H4 (cell line): Measurements from ENCODE around the gene SETMAR. TPM values are rescaled to one million over a fixed set of nuclear protein-coding genes. Genes with fewer than 3 reads are reported as not detected.
"Not testable (repeated sequence)": the region's sequence is repeated elsewhere in the genome, so short reads cannot be mapped to it uniquely, and the experiment has no call there.

Source experiments
- DNase-seq: peaks from one replicate; pipeline ENCODE4 v3.0.0-alpha.2; 2015; ENCODE audit warnings: low spot score
- total RNA-seq: library from RNA; depleted of rRNA; stranded (reverse); fragments of >200 nt; shearing (Covaris generic); gene quantifications from 2 replicates; pipeline ENCODE4 v1.2.3, GENCODE V29; 2014

The SETMAR gene
- total RNA-seq, 1 experiment from 2014 or later: 51.6 TPM

DNA sequence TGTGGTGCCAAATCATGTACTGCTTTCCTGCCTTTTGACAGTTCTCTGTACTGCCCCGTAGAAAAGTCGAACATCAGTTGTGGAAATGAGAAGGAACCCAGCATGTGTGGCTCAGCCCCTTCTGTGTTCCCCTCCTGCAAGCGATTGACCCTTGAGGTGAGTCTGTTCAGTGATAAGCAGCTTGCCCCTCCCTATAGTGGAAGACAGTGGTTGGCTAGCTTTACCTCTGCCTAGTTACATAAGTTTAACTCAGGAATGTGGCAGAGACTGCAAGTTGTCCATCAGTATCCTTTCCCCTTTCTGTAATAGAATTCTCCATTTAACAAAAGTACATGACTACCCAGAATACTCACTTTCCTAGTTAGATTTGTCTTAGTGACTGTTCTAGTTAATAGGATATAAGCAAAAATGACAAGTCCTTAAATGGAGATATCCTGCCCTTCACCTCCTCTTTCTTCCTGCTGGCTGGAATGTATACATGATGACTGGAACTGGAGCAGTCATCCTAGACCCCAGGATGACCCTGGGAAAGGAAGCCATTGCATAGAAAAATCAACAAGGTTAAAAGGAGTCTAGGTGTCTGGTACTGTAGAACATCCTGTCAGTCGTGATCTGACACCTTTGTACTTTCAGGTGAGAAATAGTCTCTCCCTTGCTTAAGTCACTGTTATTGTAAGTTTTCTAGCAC is 10.6 kb downstream of the SETMAR start:
- DNase-seq: no peak

DNA sequence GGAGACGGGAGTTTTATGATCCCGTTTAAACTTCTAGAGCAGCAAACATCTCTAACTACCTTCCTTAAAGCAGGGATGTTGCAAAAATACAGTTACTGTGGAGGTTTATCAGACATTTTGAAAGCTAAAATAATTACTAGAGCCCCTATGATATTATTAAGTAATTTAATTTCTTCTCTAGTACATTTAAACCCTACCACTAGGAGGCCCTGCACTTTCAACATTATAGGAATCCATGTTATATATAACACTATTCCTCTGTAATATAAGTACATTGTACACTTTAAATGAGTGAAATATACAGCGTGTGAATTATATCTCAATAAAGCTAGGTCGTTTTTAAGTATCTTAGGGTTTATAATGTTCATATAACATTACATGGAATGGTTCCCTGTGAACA is 11.5 kb downstream of the SETMAR start:
- no peak for DNase-seq

DNA sequence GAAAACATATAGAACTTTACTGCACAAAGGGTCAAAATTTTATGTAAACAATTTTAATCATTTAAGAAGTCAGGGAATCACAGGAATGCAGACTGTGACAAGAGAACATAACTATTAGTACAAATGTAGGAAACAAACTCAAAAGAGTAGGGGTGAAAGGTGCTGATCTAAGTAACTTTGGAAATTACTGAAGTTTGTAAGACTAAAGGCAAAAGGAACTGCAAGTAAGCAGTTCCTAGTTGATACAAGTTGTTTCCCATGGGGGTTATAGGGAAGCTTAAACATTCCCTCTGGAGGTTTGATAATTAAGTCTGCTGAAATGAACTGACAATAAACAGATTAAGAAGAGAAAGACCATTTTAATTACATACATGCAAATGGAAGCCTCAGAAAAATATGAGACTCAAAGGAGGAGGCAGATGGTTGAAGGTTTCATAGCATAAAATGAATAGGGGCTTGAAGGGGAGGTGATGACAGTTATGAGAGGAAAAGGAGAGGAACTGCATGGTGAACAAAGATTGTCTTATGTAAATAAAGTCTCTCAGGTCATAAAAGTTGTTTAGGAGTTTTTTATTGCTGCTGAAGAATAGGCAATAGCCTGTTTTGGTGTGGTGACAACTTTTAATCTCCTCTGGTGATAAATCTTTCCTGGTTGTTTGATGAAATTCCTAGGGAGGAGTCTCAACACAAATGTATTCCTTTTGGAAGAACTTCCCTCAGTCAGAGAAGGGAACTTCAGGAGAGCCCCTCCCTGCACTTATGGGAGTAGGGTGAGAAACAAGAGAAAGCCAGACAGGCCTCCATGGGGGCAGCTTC is 17.1 kb downstream of the SETMAR start:
- DNase-seq: no peak

DNA sequence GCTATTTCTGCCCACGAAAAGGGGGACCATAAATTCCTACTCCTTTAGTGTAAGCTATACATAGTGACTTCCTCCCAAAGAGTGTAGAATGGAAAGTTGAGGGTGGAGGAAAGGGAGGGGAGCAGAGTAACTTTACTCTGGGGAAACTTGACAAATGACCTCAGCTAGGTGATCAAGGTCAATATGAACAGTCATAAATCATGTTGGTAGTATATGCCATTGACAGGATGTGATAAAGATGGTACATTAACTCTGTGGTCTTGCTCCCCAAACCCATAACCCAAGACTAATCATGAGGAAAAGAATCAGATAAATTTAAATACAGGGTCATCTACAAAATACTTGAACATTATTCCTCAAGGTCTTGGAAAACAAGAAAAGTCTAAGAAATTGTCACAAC is 18.6 kb downstream of the SETMAR start:
- DNase-seq: no peak

DNA sequence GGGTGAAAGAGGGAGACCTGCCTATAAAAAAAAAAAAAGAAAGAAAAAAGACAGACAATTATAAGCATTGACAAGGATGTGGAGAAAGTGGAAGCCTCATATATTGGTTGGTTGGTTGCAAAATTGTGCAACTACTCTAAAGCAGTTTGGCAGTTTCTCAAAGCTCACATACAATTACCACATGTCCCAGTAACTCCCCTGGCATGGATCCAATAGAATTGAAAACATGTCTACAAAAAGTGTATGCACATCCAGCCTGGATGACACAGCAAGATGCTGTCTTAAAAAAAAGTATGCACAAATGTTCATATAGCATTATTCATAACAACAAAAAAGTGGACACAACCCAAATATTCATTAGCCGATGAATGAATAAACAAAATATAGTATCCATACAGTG is 19.5 kb downstream of the SETMAR start:
- DNase-seq: peak; percentile 71

DNA sequence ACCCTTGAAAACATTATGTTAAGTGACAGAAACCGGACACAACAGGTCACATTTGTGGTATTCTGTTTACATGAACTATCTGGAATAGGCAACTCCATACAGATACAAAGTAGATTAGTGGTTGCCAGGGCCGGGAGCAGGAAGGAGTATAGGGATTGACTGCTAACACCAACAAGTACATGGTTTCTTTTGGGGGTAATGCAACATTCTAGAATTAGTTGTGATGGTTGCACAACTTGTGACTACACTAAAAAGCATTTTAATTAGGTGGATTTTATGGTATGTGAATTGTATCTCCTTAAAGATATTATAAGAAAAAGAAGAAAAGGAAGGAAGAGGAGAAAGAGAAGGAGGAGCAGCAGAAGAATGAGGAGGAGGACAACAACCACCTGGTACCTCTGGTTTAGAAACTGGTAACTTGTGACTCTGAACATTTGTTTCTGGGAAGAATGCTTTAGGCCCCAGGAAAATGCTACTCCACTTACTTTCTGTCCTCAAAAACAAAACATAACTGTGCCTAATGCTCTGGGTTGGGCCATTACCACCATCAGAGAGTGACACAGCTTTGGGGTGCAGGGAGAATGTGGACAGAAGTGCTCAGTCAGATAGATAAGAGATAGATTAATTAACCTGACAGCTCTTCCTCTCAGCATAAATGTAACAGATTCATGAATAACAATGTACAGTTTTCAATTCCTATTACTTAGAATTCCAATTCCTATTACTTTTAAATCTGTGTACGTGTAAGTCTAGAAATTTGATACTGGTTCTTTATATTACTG is 20.3 kb downstream of the SETMAR start:
- DNase-seq: no peak

DNA sequence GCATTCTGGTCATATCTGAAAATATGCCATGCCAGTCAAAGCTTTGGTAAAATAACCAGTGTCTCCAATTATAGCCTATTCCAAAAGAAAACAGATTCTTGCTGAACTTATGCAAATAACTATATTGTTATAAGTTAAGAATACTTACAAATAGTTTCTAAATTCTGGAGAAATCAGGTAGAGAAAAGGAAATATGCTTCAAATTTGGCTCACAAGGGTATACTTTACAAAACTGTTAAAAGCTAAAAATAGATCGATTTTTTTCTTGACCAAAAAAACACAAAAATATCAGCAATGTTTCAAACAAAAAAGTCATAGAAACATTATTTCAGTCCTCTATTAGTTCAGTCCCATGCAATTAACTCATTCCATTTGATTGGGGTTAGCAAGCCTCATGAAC is 23.7 kb downstream of the SETMAR start:
- no peak for DNase-seq

DNA sequence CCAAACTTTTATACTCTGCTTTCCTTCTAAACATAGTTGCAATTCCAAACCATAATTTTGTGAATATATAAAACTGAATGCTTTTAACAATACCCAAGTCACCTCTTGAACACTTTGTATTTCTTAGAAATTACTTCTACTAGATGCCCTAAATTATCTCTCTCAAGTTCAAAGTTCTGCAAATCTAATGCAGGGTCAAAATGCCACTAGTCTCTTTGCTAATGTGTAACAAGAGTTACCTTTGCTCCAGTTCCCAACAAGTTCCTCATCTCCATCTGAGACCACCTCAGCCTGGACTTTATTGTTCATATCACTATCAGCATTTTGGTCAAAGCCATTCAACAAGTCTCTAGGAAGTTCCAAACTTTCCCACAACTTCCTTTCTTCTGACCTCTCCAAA is 26.6 kb downstream of the SETMAR start:
- not testable (repeated sequence) for DNase-seq

DNA sequence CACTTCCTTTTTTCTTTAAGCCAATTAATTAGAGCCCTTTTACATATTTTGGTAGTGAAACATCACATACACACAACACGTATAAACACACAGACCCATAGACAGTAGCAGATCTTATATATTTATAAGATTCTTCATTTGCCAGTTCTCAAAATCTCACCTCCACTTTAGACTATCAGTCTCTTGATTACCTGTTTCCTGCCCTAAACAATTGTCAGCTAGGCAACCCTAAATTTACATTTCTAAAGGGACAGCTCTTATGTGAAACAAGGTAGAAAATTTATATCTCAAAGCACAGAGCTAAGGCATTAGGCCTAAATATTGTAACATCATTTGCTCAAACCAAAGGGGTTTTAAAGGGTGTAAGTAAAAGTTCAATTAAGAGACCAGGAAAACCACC is 28.9 kb downstream of the SETMAR start:
- DNase-seq: no peak

DNA sequence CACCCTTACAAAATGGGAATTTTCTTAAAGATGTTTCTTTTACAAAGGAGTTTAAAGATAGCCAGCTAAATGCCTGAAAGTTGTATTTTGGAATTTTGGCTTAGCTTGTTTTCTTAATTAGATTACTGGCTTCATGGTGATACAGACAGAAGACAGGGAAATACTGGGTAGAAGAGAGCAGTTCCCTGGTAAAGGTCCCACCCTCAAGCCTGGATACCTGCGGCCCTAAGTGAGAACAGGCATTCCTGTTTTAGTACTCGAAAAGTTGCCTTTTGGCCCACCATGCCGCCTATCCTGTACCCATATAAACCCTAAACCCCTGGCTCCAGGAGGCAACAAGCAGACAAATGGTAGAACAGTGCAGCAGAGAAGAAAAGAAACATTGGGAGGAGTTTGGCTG is 29.4 kb downstream of the SETMAR start:
- DNase-seq: no peak

DNA sequence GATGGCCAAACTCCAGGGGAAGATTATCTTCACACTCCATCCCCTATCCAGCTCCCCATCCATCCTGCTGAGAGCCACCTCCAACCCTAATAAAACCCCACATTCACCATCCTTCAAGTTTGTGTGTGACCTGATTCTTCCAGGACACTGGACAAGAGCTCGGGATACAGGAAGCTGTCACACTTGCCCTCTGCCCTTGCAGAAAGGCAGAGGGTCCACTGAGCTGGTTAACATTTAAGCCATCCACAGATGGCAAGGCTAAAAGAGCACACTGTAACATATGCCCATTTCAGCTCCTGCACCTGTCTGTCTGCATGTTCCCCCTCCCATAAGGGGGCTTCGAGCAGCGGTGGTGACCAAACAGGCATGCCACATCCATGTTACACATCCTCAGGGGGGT is 29.8 kb downstream of the SETMAR start:
- DNase-seq: no peak

DNA sequence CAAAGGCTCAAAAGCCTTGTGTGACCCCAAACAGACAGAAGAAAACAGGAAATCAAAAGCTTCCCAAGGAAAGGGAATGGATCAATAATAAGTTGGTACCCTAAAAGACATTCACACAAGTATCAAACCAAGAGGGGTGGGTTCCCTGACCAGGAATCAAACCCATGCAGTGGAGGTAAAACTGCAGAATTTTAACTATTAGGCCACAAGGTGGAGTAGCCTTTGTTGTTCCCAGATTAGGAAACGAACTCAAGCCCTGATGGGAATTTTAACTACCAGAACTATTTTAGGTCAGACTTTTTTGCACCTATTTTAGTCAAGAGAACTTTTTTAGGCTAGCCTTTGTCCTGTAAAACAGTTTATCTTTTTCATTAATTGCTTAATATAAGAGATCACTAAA is 31.4 kb downstream of the SETMAR start:
- no peak for DNase-seq

DNA sequence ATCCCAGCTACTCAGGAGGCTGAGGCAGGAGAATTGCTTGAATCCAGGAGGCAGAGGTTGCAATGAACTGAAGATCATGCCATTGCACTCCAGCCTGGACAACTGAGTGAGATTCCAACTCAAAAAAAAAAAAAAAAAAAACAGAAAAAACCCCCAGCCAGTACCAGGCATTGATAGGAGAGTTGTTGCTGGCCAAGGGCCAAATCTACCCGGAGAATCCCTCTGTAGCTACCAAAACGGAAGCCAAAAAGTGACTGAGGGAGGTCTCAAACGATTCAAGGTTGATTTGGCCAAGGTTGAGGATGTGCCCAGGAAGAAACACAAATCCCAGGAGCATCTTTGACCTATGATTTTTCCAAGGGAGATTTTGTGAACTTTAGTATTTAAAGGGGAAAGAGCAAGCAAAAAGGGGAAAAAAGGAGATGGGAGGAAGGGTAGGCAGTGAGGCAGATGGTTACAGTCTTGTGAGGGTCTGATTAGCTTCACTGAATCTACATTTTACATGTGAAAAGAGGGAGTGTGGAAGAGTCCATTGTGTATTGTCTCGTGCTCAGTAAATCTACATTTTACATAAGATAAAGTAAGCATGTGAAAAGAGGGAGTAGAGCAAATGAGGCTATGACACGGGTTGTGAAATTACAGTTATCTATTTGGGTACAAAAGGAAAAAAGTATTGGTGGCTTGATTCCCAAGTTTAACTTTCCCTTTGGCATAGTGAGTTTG is 32.8 kb downstream of the SETMAR start:
- no peak for DNase-seq

DNA sequence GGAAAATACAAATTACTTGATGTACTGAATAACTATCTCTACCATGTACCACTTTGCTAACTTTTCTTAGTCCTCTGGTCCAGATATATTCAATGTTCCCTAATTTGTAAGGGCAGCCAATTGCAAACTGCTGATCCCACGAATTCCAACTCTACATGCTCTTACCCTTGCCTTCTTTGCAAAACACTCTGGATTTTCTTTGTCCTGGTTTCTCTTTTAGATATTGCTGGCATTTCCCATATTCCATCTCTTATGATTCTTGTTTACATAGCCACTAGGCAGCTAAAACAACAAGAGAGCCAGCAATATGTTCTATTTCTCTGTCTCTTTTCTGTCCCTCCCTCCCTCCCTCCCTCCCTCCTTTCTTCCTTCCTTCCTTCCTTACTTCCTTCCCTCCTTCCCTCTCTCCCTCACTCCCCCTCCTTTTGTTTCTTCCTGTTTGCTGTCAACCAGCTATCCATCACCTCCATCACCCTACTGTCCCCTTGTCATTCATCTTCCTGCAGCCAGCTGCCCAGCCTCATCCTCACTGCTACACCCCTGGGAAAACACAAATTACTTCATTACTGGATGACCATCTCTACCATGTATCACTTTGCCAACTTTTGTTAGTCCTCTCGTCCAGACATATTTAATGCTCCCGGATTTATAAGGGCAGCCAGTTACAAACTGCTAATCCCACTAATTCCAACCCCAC is 33.8 kb downstream of the SETMAR start:
- no peak for DNase-seq

DNA sequence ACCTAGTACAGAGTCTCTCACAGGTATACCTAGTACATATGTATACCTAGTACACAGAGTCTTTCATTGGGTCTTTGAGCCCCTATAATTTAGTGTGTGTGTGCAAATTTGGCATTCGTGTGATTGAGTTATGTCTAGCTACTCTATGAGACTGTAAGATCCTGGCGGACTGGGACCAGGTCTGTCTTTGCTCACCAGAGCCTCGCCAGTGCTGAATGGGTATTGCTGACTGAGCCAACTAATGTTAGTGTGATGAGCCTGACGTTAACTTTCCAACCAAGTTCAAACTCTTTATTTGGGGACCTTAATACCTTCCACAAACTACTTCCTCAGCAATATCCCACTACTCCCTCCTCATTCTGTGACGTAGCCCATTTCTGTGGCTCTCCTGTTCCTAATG is 35.6 kb downstream of the SETMAR start:
- DNase-seq: no peak

DNA sequence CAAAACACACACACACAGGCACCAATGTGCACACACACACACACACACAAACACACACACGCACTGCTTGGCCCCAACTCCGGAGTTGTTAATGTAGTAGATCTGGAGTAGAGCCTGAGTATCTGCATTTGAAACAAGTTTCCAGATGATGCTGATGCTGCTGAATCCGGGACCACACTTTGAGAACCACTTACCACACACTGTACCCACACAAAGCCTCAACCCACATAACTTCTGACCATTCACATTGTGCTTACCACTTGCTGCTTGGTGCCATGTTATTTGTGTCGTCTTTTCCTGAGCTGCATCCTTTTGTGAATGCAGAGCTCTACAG is 36.9 kb downstream of the SETMAR start:
- DNase-seq: no peak

DNA sequence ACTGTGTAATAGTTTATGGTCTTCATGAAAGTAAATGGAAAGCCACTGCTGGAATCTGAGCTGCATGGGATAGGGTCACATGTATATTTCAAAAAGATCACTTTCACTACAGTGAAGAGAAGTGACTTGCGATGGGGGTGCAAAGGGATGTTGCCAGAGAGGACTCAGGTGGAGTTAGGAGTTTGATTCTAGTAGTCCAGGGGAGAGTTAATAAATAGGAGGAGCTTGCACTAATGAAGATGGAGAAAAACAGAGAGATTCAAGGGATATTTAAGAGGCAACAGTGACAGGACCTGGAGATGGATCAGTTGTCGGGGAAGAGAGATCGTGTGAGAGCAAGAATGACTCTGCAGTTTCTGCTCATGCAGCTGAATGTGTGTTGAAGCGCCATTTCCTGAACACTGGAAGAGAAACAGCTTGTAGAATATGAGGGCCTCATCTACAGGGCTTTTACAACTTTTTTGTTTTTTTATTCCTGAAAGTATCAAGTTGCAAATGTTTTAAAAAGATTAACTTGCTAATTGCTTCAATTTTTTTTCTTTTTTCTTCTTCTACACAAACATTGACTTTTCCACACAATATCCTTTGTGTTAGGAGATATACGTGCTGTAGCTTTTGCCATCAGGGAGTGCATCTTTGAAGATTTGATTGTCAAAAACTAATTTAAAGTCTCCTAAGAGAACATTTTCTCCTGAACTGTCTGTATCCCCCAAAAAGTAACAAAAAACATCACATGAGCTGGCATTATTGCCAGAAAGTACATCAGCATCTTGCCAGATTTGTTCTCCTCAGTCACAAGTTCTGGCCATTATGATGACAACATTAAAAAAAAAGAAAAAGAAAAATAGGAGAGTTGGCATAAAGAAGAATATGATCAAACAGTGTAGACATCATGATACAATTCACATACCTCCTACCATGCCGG is 37.5 kb downstream of the SETMAR start:
- peak; percentile 31 for DNase-seq

DNA sequence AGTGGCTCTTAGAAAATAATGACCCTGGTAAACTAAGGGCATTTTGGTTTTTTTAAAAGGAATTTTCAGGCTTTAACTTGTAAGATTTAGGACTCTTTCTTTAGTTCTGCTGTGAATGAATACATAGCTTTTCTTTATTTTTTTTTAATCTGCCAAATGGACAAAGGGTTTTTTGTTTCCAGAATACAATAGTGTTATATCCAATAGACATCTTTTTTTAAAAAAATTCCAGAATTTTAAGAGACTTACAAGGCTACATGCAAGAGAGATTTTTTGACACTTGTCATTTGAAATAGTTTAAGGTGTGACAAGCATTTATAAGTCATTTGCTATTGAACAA is 38.1 kb downstream of the SETMAR start:
- no peak for DNase-seq

DNA sequence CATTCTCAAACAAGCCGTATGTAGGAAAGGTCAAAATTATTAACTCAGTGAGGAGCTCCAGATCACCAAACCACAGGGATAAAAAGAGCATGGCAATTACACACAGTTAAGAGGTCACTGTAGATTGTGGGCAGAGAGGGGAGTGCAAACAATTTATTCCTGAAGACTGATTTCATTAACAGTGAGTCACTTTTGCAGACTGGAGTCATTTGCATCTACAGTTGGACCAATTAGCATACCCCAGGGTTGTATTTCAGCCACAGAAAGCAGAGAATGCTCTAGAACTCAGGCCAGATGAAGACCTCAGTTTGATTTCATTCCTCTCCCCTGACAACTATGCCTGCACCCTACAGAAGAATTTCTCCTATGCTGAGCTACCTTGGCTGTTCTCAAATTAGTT is 40.1 kb downstream of the SETMAR start:
- peak; percentile 75 for DNase-seq

DNA sequence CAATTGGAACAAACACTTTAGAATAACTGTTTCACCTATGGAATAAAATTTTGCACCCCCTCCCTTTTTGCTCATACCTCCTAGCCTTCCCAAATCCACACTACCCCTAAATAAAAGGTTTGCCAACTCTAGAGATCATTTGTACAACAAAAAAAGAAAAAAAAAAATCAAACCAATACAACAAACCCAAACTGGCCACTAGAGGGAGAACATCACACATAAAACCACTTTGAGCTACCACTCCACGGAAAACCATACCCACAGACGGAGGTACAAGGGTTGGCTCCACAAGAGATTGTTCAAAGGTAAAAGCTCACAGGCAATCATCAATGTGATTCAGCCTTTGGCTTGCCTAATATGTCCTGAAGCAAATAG is 47.6 kb downstream of the SETMAR start:
- DNase-seq: peak; percentile 71
